ENCODE results near the gene MDGA2. TPM values are rescaled to one million over a fixed set of nuclear protein-coding genes. Genes with fewer than 3 reads are reported as not detected.
"Not testable (repeated sequence)": the region's sequence is repeated elsewhere in the genome, so short reads cannot be mapped to it uniquely, and the experiment has no call there.

The MDGA2 gene
- total RNA-seq, 1 donor, result not detected

DNA sequence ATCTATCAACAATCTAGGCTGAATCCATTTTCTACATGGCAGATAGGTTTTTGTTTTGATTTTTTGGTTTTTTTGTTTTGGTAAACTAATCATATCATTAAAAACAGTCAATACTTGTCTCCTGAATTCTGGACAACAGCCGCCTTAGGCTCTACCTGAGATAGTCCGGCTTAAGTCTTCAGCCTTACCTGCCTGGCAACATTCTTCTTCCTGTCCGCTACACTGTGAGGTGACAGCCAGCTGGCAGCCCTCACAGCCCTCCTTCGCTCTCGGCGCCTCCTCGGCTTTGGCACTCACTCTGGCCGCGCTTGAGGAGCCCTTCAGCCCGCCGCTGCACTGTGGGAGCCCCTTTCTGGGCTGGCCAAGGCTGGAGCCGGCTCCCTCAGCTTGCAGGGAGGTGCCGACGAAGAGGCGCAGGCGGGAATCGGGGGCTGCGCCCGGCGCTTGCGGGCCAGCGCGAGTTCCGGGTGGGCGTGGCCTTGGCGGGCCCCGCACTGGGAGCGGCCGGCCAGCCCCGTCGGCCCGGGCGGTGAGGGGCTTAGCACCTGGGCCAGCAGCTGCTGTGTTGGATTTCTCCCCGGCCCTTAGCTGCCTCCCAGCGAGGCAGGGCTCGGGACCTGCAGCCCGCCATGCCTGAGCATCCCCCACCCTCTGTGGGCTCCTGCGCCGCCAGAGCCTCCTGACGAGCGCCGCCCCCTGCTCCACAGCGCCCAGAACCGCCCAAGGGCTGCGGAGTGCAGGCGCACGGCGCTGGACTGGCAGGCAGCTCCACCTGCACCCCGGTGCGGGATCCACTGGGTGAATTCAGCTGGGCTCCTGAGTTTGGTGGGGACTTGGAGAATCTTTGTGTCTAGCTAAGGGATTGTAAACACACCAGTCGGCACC, 49.0 kb downstream of the MDGA2 start:
- DNase-seq (ENCODE audit: low read depth), result no peak
- H3K4me3 ChIP-seq (ENCODE audit: low read depth, low read length), result peak overlapping the region; percentile 38

DNA sequence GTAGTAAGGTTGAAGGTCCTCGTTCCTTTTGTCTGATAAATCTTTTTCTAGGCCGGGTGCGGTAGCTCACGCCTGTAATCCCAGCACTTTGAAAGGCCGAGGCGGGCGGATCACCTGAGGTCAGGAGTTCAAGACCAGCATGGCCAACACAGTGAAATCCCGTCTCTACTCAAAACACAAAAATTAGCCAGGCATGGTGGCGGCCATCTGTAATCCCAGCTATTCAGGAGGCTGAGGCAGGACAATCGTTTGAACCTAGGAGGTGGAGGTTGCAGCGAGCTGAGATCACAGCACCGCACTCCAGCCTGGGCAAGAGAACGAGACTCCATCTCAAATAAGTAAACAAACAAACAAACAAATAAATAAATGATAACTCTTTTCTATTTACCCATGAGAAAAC, 51.3 kb downstream of the MDGA2 start:
- not testable (repeated sequence) for H3K4me3 ChIP-seq (ENCODE audit: low read depth, low read length); DNase-seq (ENCODE audit: low read depth)

More for the DNA sequence above, 49.0 kb downstream of the MDGA2 start:
- TF ChIP-seq, protein P1, sequence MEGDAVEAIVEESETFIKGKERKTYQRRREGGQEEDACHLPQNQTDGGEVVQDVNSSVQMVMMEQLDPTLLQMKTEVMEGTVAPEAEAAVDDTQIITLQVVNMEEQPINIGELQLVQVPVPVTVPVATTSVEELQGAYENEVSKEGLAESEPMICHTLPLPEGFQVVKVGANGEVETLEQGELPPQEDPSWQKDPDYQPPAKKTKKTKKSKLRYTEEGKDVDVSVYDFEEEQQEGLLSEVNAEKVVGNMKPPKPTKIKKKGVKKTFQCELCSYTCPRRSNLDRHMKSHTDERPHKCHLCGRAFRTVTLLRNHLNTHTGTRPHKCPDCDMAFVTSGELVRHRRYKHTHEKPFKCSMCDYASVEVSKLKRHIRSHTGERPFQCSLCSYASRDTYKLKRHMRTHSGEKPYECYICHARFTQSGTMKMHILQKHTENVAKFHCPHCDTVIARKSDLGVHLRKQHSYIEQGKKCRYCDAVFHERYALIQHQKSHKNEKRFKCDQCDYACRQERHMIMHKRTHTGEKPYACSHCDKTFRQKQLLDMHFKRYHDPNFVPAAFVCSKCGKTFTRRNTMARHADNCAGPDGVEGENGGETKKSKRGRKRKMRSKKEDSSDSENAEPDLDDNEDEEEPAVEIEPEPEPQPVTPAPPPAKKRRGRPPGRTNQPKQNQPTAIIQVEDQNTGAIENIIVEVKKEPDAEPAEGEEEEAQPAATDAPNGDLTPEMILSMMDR (IDR thresholded peaks at IDR 0.05; ENCODE audit: insufficient read depth, low read depth, low read length), result no peak

DNA sequence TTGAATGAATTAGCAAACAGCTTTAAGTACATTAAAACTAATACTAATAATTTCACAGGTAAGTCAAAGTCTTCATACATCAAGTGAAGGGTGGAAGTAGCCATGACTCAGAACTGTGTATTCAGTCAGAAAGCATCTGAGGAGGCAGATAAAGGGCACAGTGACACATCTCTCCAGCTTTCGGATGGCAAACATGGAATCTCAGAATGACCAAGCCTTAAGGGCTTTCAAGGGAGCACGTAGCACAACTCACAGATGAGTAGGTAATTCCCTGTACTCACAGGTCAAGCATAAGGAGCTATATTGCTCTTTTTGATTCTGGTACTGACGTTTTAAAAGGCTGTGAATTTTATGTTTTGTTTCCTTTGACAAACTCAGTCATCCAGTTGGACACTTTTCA, 56.0 kb downstream of the MDGA2 start:
- no peak overlapping the region for H3K4me3 ChIP-seq (ENCODE audit: low read depth, low read length)
- TF ChIP-seq, protein P1 (IDR thresholded peaks at IDR 0.05; ENCODE audit: insufficient read depth, low read depth, low read length), result no peak
- DNase-seq (ENCODE audit: low read depth), result no peak

DNA sequence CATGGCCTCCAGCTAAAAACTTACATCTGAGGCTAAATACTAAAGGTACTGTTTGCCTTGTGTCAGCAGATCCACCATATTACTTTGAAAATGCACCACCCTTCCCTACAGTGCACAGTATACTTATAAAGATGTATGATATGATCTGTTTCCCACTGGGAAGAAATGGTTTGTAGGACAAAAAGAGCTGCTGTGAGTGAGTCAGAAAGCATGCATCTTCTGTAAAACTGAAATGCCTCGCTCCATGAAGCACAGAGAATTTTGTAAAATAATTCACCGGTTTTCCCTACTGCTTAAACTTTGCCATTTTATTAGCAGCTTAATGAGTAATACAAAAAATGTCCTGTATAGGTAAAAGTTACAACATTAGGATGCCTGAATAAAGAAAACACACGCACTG, 68.8 kb downstream of the MDGA2 start:
- no peak overlapping the region for H3K4me3 ChIP-seq (ENCODE audit: low read depth, low read length)
- DNase-seq (ENCODE audit: low read depth), result no peak
- TF ChIP-seq, protein P1 (IDR thresholded peaks at IDR 0.05; ENCODE audit: insufficient read depth, low read depth, low read length), result no peak

DNA sequence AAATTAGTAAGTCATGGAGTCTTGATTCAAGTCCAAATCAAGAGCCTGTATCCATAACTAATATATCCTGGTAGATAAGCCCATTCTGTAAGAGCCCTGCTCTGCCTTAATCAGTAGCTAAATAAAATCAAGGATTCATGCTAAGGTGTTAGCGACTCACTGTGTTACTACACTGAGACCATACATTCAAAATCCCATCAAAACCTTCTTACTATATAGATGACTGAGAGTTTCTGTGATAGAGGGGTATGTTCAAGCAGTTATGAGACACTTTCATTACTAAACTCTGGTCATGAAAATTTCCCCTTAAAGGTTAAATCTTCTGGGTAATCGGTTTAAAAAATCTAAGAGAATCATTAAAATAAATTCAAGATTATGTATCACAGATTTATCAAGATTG, 78.5 kb downstream of the MDGA2 start:
- no peak for DNase-seq (ENCODE audit: low read depth)
- TF ChIP-seq, protein P1 (IDR thresholded peaks at IDR 0.05; ENCODE audit: insufficient read depth, low read depth, low read length), result no peak
- H3K4me3 ChIP-seq (ENCODE audit: low read depth, low read length), result no peak overlapping the region

DNA sequence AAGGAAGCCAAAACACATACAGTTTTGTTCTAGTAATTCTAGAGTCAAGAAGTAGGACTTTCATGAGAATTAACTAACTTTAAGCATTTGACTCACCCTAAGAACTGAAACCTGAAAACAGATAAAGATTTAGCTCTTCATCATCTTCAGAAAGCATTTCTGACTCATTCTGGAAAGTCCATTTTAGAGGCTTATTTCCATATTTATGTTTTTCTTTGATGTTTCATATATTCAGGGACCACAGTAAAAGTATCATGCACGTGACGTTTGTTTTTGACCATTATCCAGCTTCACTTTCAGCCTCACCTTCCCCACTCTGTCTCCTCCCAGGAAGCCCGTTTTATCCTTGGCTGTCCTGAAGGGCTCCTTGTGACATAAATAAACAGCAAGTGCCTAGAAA, 79.2 kb downstream of the MDGA2 start:
- TF ChIP-seq, protein P1 (IDR thresholded peaks at IDR 0.05; ENCODE audit: insufficient read depth, low read depth, low read length), result no peak
- no peak for DNase-seq (ENCODE audit: low read depth)
- H3K4me3 ChIP-seq (ENCODE audit: low read depth, low read length), result no peak overlapping the region

DNA sequence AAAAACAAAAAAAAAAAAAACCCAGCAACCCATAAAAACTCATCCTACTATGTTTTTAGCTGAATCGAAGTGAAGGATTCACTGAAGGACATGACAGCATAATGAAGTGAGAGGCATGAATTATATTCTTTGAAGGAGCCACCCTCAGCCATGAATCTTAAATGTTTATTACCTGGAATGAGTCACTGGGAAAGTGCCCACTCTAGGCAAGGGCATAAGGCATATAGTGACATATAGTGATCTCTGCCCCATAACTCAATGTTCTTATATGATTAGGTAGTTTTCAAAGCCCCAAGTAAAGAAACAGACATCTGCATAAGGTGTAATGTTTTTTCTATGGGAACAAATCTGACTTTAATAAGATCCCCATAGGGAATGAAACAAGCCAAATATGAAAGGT, 79.9 kb downstream of the MDGA2 start:
- TF ChIP-seq, protein P1 (IDR thresholded peaks at IDR 0.05; ENCODE audit: insufficient read depth, low read depth, low read length), result no peak
- DNase-seq (ENCODE audit: low read depth), result no peak
- no peak overlapping the region for H3K4me3 ChIP-seq (ENCODE audit: low read depth, low read length)
